WERI-Rb-1 (cell line): ENCODE results near the gene NAV2.

ENCODE experiments used
- DNase-seq: peaks from one replicate; pipeline ENCODE4 v3.0.0-alpha.2; 2020
- H3K27ac ChIP-seq: fragments of 250-450 bp; sonication (Bioruptor Pico); 2 replicates; pipeline ENCODE4 v1.5.1; 2020; ENCODE audit warnings: mild to moderate bottlenecking, moderate library complexity
- H3K27me3 ChIP-seq: fragments of 250-450 bp; sonication (Bioruptor Pico); 2 replicates; pipeline ENCODE4 v1.5.1; 2021; ENCODE audit warnings: mild to moderate bottlenecking, low read depth, moderate library complexity; ENCODE audit not compliant: insufficient read depth, severe bottlenecking
- H3K36me3 ChIP-seq: fragments of 250-450 bp; sonication (Bioruptor Pico); 2 replicates; pipeline ENCODE4 v1.5.1; 2020; ENCODE audit warnings: mild to moderate bottlenecking, moderate library complexity
- H3K4me3 ChIP-seq: 2 replicates; pipeline ENCODE4 v1.5.1; 2011; ENCODE audit warnings: low read depth, mild to moderate bottlenecking, control low read depth, low read length
- H3K9me3 ChIP-seq: fragments of 250-450 bp; sonication (Bioruptor Pico); 2 replicates; pipeline ENCODE4 v1.5.1; 2021; ENCODE audit warnings: mild to moderate bottlenecking, moderate library complexity; ENCODE audit not compliant: severe bottlenecking
- TF ChIP-seq, protein P1 (sequence below): IDR thresholded peaks from 2 replicates; pipeline ENCODE4 v1.5.1; 2011; ENCODE audit warnings: low read depth, mild to moderate bottlenecking, control low read depth, inconsistent platforms, low read length

NAV2 gene

DNA sequence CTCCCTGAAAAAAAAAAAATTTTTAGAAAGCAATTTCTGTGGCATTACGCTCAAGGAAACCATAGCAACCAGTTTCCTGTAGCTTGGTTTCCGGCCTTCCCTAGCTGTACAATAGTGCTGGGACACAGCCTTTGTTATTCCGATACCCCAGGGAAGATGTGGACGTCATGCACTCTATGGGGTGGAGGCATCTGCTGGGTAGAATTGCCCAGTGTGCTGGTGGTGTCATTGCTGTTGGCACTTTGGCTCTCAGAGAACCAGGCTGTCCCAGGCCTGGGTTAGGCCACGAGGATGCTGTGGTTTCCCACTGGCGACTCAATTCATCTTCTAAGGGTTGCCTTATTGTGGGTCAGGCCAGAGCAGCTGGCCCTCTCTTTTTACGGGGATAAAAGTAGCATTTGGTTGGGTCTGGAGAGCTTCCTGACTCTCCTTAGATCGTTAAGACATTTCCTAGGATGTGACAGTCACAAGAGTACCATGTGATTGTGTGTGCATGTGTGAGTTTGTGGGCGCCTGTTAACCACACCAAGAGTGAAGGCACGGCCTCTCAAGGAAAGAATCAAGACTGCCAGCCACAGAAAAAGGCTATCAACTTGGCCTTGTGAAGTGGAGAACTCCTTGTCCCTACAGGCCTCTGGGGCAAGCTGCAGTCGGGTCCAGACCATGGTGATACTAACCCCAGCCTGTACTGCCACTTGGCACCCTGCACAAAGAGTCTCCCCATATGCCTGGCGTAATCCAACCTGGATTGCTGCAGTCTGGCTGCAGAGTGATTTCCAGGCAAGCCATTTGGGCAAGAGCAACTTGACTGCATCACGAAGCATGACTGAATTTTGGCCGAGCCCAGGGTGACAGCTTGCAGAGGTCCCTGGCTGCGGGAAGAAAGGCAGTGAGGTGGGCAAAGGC is 35.9 kb upstream of the NAV2 start:
- no peaks in the 10 kb centered on the region for H3K9me3 ChIP-seq
- H3K27me3 ChIP-seq: peaks cover 72% of the 10 kb centered on the region
- no peaks in the 10 kb centered on the region for H3K36me3 ChIP-seq
- H3K27ac ChIP-seq: no peak overlapping the region
- TF ChIP-seq, protein P1, sequence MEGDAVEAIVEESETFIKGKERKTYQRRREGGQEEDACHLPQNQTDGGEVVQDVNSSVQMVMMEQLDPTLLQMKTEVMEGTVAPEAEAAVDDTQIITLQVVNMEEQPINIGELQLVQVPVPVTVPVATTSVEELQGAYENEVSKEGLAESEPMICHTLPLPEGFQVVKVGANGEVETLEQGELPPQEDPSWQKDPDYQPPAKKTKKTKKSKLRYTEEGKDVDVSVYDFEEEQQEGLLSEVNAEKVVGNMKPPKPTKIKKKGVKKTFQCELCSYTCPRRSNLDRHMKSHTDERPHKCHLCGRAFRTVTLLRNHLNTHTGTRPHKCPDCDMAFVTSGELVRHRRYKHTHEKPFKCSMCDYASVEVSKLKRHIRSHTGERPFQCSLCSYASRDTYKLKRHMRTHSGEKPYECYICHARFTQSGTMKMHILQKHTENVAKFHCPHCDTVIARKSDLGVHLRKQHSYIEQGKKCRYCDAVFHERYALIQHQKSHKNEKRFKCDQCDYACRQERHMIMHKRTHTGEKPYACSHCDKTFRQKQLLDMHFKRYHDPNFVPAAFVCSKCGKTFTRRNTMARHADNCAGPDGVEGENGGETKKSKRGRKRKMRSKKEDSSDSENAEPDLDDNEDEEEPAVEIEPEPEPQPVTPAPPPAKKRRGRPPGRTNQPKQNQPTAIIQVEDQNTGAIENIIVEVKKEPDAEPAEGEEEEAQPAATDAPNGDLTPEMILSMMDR: no peak
- DNase-seq: no peak
- H3K4me3 ChIP-seq: no peak overlapping the region

DNA sequence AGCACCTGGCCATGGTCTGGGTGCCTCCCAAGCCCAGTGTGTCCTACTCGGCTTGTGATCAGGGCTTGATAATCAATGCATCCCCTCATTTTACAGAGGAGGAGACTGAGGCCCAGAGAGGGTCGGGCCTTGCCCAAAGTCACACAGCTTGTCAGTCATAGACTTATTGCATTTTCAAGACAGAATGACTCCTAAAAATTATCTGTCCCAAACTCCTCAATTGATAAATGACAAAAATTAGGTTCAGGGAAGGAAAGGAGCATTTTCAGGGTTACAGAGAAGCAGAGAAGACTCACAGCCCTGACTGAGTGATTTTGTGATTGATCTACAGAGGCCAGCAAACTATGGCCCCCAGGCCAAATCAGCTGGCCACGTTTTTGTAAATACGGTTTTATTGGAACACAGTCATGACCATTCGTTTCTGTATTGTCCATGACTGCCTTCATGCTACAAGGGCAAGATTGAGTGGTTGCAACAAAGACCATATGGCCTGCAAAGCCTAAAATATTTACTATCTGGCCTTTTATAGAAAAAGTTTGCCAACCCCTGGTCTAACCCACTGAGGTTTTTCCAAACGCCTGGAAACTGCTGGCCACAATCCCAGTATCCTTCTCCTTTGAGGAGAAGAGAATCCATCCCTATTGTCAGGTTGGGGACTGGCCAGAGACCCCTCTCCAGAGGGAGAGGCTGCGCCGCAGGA is 35.1 kb upstream of the NAV2 start:
- TF ChIP-seq, protein P1: no peak
- Histone ChIP-seq H3K9me3 (no peaks in the 10 kb centered on the region), H3K36me3 (no peaks in the 10 kb centered on the region), H3K27me3 (peaks cover 74% of the 10 kb centered on the region), H3K27ac (no peak overlapping the region), H3K4me3 (no peak overlapping the region)
- DNase-seq: no peak

DNA sequence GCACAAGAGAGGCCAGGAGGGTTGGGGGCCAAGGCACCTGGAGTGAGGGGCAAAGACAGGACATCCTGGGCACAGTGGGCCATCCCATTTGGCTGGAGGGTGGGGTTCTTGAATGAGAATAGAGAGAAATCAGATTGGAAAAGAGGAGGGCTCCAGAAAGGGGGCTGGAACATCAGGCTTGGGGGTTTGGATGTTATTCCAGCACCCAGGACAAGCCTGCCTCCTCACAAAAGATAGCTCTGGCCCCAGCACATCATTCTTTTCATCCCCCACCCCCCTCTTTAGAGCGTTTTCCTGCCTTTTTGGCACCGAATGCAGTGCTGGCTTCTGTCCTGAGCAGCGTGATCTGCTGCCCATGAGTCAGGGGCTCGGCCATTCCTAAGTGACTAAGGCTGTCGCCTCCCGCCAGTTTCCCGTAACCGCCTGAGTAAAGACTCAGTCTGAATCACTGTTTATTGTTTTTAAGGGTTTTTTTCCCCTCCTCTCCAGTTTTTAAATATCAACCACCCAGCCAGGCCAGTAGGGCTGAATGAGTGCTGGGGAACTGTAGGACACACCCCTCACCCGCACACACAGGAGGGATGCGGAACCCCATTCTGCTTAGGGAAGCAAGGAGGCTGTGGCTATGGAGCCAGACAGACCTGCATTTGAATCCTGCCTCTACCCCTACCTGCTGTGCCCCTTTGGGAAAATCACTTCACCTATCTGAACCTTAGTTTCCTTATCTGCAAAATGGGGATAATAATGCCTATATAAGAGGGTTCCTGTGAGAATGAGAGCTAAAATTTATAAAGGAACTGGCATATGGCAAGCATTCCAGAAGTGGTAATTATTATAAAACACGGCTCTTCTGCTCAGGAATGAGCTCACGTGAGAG is 32.4 kb upstream of the NAV2 start:
- H3K27me3 ChIP-seq: peaks cover 66% of the 10 kb centered on the region
- no peak for DNase-seq
- H3K27ac ChIP-seq: no peak overlapping the region
- no peaks in the 10 kb centered on the region for H3K9me3 ChIP-seq
- H3K4me3 ChIP-seq: no peak overlapping the region
- TF ChIP-seq, protein P1: no peak
- H3K36me3 ChIP-seq: no peaks in the 10 kb centered on the region

DNA sequence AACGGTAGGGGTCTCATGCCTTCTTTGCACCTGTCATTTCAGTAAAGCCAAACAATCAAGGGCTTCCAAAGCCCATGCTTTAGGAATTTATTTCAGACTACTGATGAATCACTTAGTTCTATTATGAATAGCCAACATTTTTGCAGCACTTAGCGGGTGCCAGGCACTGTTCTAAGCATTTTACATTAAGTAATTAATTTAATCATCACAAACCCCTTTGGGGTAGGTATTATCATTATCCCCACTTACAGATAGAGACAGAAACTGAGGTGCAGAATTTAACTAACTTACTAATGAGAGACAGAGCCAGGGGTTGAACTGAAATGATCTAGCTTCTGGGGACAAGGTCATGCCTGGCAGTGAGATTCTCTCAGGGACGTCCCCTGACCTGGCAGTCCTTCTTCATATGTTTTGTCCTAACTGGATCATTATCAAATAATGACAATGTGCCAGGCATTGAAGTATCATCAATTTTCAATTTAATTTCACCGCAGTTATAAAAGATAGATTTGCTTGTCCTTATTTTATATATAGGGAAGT is 31.7 kb upstream of the NAV2 start:
- H3K4me3 ChIP-seq: no peak overlapping the region
- no peak overlapping the region for H3K27ac ChIP-seq
- H3K9me3 ChIP-seq: no peaks in the 10 kb centered on the region
- H3K27me3 ChIP-seq: peaks cover 64% of the 10 kb centered on the region
- TF ChIP-seq, protein P1: no peak
- no peak for DNase-seq
- no peaks in the 10 kb centered on the region for H3K36me3 ChIP-seq

DNA sequence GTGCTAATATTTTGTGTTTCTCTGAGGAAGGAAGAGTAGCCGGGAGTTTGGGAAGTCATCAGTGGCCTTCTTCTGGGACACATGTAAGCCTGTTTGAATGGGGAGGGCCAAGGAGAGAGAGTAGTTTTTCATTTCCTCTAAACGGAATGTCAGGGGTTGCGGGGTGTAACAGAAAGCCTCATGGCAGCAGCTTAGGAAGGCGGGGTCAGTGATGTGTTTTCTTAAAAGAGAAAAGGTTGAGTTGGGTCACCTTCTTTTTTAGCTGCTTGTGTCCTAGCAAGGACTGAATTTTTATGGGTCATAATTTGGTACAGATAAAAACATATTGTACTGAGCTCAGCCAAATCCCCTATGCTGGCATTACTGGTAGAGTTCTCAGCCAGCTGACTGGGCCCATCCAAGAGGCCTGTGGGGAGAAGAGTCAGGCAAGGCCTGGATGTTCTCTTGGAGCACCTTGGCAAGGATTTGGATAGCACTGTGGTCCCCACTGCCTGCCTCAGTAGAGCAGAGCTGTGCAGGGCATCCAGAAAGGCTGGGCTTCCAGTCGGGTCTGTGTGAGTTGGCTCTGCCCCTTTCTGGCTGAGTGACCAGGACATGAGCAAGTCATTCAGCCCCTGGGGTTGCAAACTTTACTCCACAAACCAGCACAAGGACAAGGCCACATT is 29.4 kb upstream of the NAV2 start:
- Histone ChIP-seq H3K27ac (no peak overlapping the region), H3K36me3 (no peaks in the 10 kb centered on the region), H3K27me3 (peaks cover 54% of the 10 kb centered on the region), H3K4me3 (no peak overlapping the region), H3K9me3 (no peaks in the 10 kb centered on the region)
- TF ChIP-seq, protein P1: no peak
- DNase-seq: no peak
